CD4-positive, alpha-beta memory T cell (primary cell): ENCODE results near the gene LTBP1. TPM values are rescaled to one million over a fixed set of nuclear protein-coding genes. Genes with fewer than 3 reads are reported as not detected.
A peak's percentile ranks its signal among the peaks of the same experiment; 100 is the strongest.
"Not testable (repeated sequence)": the region's sequence is repeated elsewhere in the genome, so short reads cannot be mapped to it uniquely, and the experiment has no call there.

Source experiments
- CTCF ChIA-PET: fragments of 350-600 bp; sonication (Branson Sonifier 250); formaldehyde crosslinking; loops from one replicate; lab custom pipeline; 2021; ENCODE audit warnings: inconsistent platforms; ENCODE audit not compliant: partially characterized antibody; lab: Charles Lee
- POLR2A ChIA-PET: fragments of 350-600 bp; sonication (Branson Sonifier 250); formaldehyde crosslinking; loops from one replicate; lab custom pipeline; 2021; ENCODE audit not compliant: partially characterized antibody; lab: Charles Lee
- DNase-seq, 5 donors: peaks; one replicate each; pipeline versions ENCODE4 v3.0.0 to v3.0.0-alpha.2; 2020 to 2022; ENCODE audit warnings: mixed read lengths in 1 of 5
- H3K27ac ChIP-seq: one replicate; pipeline ENCODE4 v1.7.0; 2013; ENCODE audit warnings: low read depth, low read length
- H3K27me3 ChIP-seq: 2 replicates; pipeline ENCODE4 v1.7.0; 2013; ENCODE audit warnings: mild to moderate bottlenecking, low read length, moderate library complexity; ENCODE audit not compliant: insufficient read depth
- H3K36me3 ChIP-seq: 2 replicates; pipeline ENCODE4 v1.7.0; 2013; ENCODE audit warnings: mild to moderate bottlenecking, low read length, moderate library complexity; ENCODE audit not compliant: insufficient read depth
- H3K4me1 ChIP-seq: 2 replicates; pipeline ENCODE4 v1.7.0; 2013; ENCODE audit warnings: mild to moderate bottlenecking, low read length, moderate library complexity; ENCODE audit not compliant: insufficient read depth
- H3K4me3 ChIP-seq, 2 donors: one replicate each; pipeline ENCODE4 v1.7.0; 2013; ENCODE audit warnings: low read length in 2 of 2, mild to moderate bottlenecking in 1 of 2
- H3K9me3 ChIP-seq, 2 donors: one replicate each; pipeline ENCODE4 v1.7.0; 2013; ENCODE audit warnings: low read length in 2 of 2, control low read depth in 1 of 2; ENCODE audit not compliant: control insufficient read depth in 1 of 2
- H3K27ac Mint-ChIP-seq, 7 donors: one replicate each; pipeline ENCODE4 v1.8.0; 2020 to 2021; ENCODE audit warnings: mixed read lengths in 7 of 7, mild to moderate bottlenecking in 6 of 7, inconsistent platforms in 3 of 7, moderate library complexity in 3 of 7
- H3K27me3 Mint-ChIP-seq, 2 donors: one replicate each; pipeline ENCODE4 v1.8.0; 2020 to 2021; ENCODE audit warnings: mixed read lengths in 2 of 2
- H3K36me3 Mint-ChIP-seq, 2 donors: one replicate each; pipeline ENCODE4 v1.8.0; 2020 to 2021; ENCODE audit warnings: mixed read lengths in 2 of 2, inconsistent platforms in 1 of 2, mild to moderate bottlenecking in 1 of 2
- H3K4me1 Mint-ChIP-seq, 4 donors: one replicate each; pipeline ENCODE4 v1.8.0; 2020 to 2021; ENCODE audit warnings: mixed read lengths in 4 of 4, mild to moderate bottlenecking in 1 of 4
- H3K4me3 Mint-ChIP-seq, 8 donors: one replicate each; pipeline ENCODE4 v1.8.0; 2020 to 2021; ENCODE audit warnings: mixed read lengths in 8 of 8, mild to moderate bottlenecking in 7 of 8, moderate library complexity in 6 of 8, inconsistent platforms in 3 of 8
- H3K9me3 Mint-ChIP-seq, 8 donors: one replicate each; pipeline ENCODE4 v1.8.0; 2020 to 2021; ENCODE audit warnings: mixed read lengths in 8 of 8, mild to moderate bottlenecking in 5 of 8, inconsistent platforms in 3 of 8, moderate library complexity in 1 of 8
- intact Hi-C: fragments of 100-400 bp; cut with micrococcal nuclease; formaldehyde crosslinking; loops from one replicate; pipeline ENCODE4 v1.15.1; 2023
- polyA plus RNA-seq, 2 donors: library from polyadenylated mRNA; unstranded; fragments of 300-500 nt; fragmentation: Illumina TruSeq; gene quantifications; one replicate each; pipeline ENCODE4 v1.2.3, GENCODE V29; 2021
- total RNA-seq, 2 experiments: library from RNA; stranded (reverse); gene quantifications; one replicate each; pipeline ENCODE4 v1.2.3, GENCODE V29; 2021

The LTBP1 gene
- total and polyA plus RNA-seq, 4 experiments from 2014 or later, result 0.44 TPM; not detected in 3

DNA sequence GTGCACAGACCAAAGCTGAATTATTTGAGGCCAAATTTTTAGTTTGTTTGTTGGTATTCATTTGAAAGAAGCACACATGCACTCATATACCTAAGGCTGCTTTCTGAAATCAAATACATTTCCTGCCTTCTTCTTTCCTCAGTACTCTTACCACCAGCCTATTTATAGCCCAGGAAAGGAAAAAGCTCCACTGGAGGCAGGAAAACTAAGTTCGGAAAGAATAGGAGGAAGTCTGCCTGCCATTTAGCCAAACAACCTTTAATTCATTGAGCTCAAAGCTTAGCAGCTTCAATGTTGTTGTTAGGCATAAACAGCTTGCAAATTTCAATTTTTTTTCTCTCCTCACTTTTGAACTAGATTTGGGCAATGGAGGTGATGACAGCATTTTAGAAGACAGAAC lies 489.3 kb downstream of the LTBP1 start:
- intact Hi-C loops, result no loop called here
- no peak overlapping the region for H3K27ac Mint-ChIP-seq

GRCh38 chr2:33437297-33437696 lies 490.5 kb downstream of the LTBP1 start:
- Mint-ChIP-seq H3K36me3 (no peaks in the 10 kb centered on the region), H3K4me1 (no peaks in the 10 kb centered on the region)
- POLR2A ChIA-PET, result no interaction called here

More for the DNA sequence above, 489.3 kb downstream of the LTBP1 start:
- Histone ChIP-seq H3K4me3 (no peak overlapping the region), H3K4me1 (no peaks in the 10 kb centered on the region), H3K9me3 (no peaks in the 10 kb centered on the region), H3K36me3 (no peaks in the 10 kb centered on the region), H3K27ac (no peak overlapping the region), H3K27me3 (peaks cover 4% of the 10 kb centered on the region)
- H3K36me3 Mint-ChIP-seq, result no peaks in the 10 kb centered on the region
- no peaks in the 10 kb centered on the region for H3K9me3 Mint-ChIP-seq
- no peak overlapping the region for H3K4me3 Mint-ChIP-seq
- ChIA-PET POLR2A (no interaction called here), CTCF (no interaction called here)
- no peak for DNase-seq
- no peaks in the 10 kb centered on the region for H3K4me1 Mint-ChIP-seq
- peaks cover 10 to 11% of the 10 kb centered on the region in 2 donors for H3K27me3 Mint-ChIP-seq

DNA sequence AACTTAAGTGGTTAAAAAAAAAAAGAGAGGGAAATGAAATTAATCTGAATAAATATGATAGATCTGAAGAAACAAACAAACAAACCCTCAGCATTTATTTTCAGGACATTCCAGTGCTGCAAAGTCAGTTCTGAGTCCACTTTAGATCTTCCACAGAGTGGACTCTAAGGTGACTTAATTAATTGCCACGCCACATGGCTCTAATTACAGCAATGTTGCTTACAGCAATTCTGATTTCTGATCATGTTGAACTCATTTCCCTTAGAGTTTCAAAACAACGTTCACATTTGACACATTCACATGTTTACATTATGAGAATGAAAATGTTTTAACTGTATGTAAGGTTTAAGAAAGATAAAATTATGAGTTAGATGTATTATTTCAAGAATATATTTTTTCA lies 491.1 kb downstream of the LTBP1 start:
- H3K4me1 ChIP-seq, result no peaks in the 10 kb centered on the region
- H3K27me3 ChIP-seq, result peaks cover 4% of the 10 kb centered on the region
- no peak for DNase-seq
- intact Hi-C loops, result no loop called here
- Mint-ChIP-seq H3K4me3 (no peak overlapping the region), H3K9me3 (no peaks in the 10 kb centered on the region), H3K4me1 (no peaks in the 10 kb centered on the region), H3K36me3 (no peaks in the 10 kb centered on the region), H3K27me3 (peaks cover 5 to 11% of the 10 kb centered on the region in 2 donors), H3K27ac (no peak overlapping the region)
- no peak overlapping the region for H3K27ac ChIP-seq
- H3K36me3 ChIP-seq, result no peaks in the 10 kb centered on the region
- H3K9me3 ChIP-seq, result no peaks in the 10 kb centered on the region
- CTCF ChIA-PET, result no interaction called here
- H3K4me3 ChIP-seq, result no peak overlapping the region
- POLR2A ChIA-PET, result no interaction called here

More at GRCh38 chr2:33437297-33437696, 490.5 kb downstream of the LTBP1 start:
- no peak overlapping the region for H3K27ac Mint-ChIP-seq
- no peak for DNase-seq
- Histone ChIP-seq H3K27me3 (peaks cover 4% of the 10 kb centered on the region), H3K36me3 (no peaks in the 10 kb centered on the region), H3K9me3 (no peaks in the 10 kb centered on the region), H3K27ac (no peak overlapping the region), H3K4me3 (no peak overlapping the region), H3K4me1 (no peaks in the 10 kb centered on the region)
- intact Hi-C loops, result no loop called here
- peaks cover 5 to 13% of the 10 kb centered on the region in 2 donors for H3K27me3 Mint-ChIP-seq
- no peaks in the 10 kb centered on the region for H3K9me3 Mint-ChIP-seq
- no peak overlapping the region for H3K4me3 Mint-ChIP-seq
- CTCF ChIA-PET, result no interaction called here

GRCh38 chr2:33441235-33441810 lies 494.6 kb downstream of the LTBP1 start:
- Mint-ChIP-seq H3K27ac (no peak overlapping the region), H3K27me3 (peaks cover 1 to 7% of the 10 kb centered on the region in 2 donors), H3K4me1 (no peaks in the 10 kb centered on the region), H3K9me3 (no peaks in the 10 kb centered on the region), H3K36me3 (no peaks in the 10 kb centered on the region), H3K4me3 (no peak overlapping the region)
- H3K4me1 ChIP-seq, result no peaks in the 10 kb centered on the region
- peak in 1 of 5 donors; percentile 5 for DNase-seq
- H3K4me3 ChIP-seq, result no peak overlapping the region
- H3K27me3 ChIP-seq, result peaks cover under 1% of the 10 kb centered on the region
- H3K36me3 ChIP-seq, result no peaks in the 10 kb centered on the region
- ChIA-PET CTCF (interaction anchor here (0.6 kb wide), 1 partner anchor 142 kb away, joined by 3 read pairs; no protein-coding TSS in a partner anchor), POLR2A (no interaction called here)
- no peak overlapping the region for H3K27ac ChIP-seq
- intact Hi-C loops, result no loop called here
- H3K9me3 ChIP-seq, result no peaks in the 10 kb centered on the region

GRCh38 chr2:33442052-33442451 lies 495.3 kb downstream of the LTBP1 start:
- H3K36me3 Mint-ChIP-seq, H3K27me3 Mint-ChIP-seq, H3K36me3 ChIP-seq, DNase-seq, H3K27me3 ChIP-seq, intact Hi-C loops, POLR2A ChIA-PET, H3K9me3 ChIP-seq, H3K27ac Mint-ChIP-seq, H3K4me1 Mint-ChIP-seq, H3K9me3 Mint-ChIP-seq, H3K4me1 ChIP-seq, H3K4me3 Mint-ChIP-seq, H3K27ac ChIP-seq, H3K4me3 ChIP-seq: not testable (repeated sequence)
- CTCF ChIA-PET, result interaction anchor here (0.6 kb wide), 1 partner anchor 141 kb away, joined by 3 read pairs; no protein-coding TSS in a partner anchor

DNA sequence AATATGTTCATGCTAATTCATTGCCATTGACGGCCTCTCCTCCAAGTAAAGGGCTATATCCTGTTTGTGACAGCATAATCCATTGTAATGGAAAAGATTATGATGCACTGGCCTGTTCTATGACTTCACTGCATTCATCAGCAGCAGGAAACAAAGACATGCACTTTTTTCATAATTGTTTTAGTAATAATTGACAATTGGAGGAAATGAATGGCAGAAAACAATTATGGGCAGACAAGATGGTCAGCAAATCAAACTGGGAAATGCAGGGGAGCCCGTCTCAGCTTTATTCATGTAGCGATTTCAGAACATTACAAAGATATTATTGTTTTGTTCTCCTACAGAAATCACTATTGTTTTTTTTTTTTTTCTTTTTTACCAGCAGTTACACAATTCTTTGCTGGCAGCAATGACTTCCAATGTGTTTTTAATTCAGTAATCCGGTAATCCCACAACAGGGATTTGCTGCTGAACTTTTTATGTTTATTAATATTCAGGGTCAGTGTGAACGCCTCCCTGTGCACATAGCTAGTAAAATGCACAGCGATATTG lies 495.9 kb downstream of the LTBP1 start:
- no peak overlapping the region for H3K4me3 ChIP-seq
- H3K4me3 Mint-ChIP-seq, result no peak overlapping the region
- H3K4me1 Mint-ChIP-seq, result no peaks in the 10 kb centered on the region
- H3K27me3 Mint-ChIP-seq, result peaks cover 0 to 7% of the 10 kb centered on the region in 2 donors
- H3K9me3 ChIP-seq, result no peaks in the 10 kb centered on the region
- H3K27ac Mint-ChIP-seq, result no peak overlapping the region
- H3K27ac ChIP-seq, result no peak overlapping the region
- intact Hi-C loops, result no loop called here
- CTCF ChIA-PET, result no interaction called here
- no peaks in the 10 kb centered on the region for H3K27me3 ChIP-seq
- no peaks in the 10 kb centered on the region for H3K36me3 Mint-ChIP-seq
- no peak for DNase-seq
- no peaks in the 10 kb centered on the region for H3K9me3 Mint-ChIP-seq
- POLR2A ChIA-PET, result no interaction called here
- no peaks in the 10 kb centered on the region for H3K36me3 ChIP-seq
- no peaks in the 10 kb centered on the region for H3K4me1 ChIP-seq

GRCh38 chr2:33443274-33443829 lies 496.6 kb downstream of the LTBP1 start:
- Histone ChIP-seq H3K4me3 (no peak overlapping the region), H3K27me3 (no peaks in the 10 kb centered on the region), H3K9me3 (no peaks in the 10 kb centered on the region), H3K4me1 (no peaks in the 10 kb centered on the region), H3K36me3 (no peaks in the 10 kb centered on the region), H3K27ac (no peak overlapping the region)
- intact Hi-C loops, result no loop called here
- Mint-ChIP-seq H3K4me3 (no peak overlapping the region), H3K36me3 (no peaks in the 10 kb centered on the region), H3K9me3 (no peaks in the 10 kb centered on the region), H3K27ac (no peak overlapping the region), H3K4me1 (peaks cover 0 to 1% (median 0%) of the 10 kb centered on the region in 4 donors), H3K27me3 (peaks cover 0 to 7% of the 10 kb centered on the region in 2 donors)
- CTCF ChIA-PET, result interaction anchor here (1.4 kb wide), 1 partner anchor 11 kb away, joined by 3 read pairs; no protein-coding TSS in a partner anchor
- no peak for DNase-seq
- POLR2A ChIA-PET, result no interaction called here
